HG03460 (cell line): Measurements from ENCODE around the gene G0S2.

ENCODE experiments used
- ATAC-seq: cut with Tn5 transposase; IDR thresholded peaks from one replicate; pipeline ENCODE4 v1.9.1; 2021; ENCODE audit not compliant: unreplicated experiment

Gene G0S2

GRCh38 chr1:209714338-209714737 is 39.1 kb downstream of the G0S2 start:
- no peak for ATAC-seq

DNA sequence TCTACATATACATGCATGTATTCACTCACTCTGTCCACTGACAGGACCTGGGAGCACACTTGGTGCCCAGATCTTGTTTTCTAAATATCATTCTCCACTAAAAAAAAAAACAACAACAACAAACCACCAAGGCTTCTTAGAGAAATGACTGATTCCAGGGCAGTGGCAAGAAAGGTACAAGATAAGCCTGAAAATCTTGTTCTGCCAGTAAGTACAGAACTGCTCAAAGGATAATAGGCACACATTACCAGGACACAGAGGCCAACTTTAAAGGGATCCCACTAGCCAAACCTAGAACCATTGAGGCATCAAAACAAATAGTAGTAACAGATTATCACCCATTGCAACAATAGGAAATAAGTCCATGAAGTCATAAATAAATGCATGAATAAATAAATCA is 40.1 kb downstream of the G0S2 start:
- ATAC-seq, result no peak

DNA sequence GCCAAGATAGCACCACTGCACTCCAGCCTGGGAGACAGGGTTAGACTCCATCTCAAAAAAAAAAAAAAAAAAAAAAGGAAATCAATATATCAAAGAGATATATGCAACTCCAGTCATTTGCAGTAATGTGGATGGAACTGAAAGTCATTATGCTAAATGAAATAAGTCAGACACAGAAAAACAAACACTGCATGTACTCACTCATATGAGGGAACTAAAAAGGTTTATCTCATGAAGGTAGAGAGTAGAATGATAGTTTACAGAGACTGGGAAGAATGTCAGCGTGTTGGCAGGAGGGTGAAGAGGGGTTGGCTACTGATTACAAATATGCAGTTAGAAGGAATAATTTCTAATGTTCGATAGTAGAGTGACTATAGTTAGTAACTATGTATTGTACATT is 42.6 kb downstream of the G0S2 start:
- no peak for ATAC-seq

DNA sequence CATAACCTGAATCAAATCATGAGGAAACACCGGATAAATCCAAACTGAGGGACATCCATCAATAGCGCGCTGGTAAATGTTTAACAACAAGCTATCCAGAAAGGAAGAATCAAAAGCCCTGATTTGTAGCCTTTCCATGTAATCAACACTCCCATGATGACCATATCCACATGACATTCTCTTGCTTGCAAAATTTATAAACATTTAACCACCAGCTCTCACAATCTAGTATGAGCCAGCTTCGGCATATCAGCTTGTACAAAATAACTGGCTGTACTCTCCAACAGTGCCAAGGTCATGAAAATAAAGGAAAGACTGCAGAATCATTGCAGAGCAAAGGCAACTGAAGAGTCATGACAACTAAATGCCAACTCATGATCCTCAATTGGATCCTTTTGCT is 45.1 kb downstream of the G0S2 start:
- ATAC-seq, result no peak

DNA sequence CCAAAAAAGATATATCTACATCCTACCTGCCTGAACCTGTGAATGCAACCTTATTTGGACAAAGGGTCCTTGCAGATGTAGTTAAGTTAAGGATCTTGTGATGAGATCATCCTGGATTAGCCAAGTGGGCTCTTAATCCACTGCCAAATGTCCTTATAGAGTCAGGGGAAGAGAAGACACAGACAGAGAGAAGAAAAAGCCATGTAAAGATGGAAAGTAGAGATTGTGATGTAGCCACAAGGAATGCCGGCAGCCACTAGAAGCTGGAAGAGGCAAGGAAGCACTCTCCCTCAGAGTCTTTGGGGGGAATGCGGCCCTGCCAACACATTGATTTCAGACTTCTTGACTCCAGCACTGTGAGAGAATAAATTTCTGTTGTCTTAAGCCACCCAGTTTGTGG is 45.6 kb downstream of the G0S2 start:
- no peak for ATAC-seq

DNA sequence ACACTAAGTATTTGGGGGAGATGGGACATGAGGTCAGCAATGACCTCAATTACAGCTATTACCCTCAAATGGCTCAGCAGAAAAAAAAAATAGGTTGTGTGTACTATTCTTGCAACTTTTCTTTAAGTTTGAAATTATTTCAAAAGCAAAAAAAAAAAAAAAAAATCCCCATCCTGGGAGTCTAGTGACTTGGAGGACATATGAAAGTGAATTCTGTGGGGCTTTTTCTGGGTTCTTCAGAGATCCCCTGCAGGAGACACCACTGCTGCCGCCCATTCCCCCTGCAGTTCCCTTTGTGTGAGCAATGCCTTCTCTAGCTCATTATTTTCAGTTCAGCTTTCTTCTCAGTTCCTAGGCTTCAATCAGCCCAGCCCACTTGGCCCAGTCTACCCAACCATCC is 46.1 kb downstream of the G0S2 start:
- ATAC-seq, result no peak

- ATAC-seq, result no peak
These were observed 48.1 kb downstream of the G0S2 start for GRCh38 chr1:209723265-209723664.

DNA sequence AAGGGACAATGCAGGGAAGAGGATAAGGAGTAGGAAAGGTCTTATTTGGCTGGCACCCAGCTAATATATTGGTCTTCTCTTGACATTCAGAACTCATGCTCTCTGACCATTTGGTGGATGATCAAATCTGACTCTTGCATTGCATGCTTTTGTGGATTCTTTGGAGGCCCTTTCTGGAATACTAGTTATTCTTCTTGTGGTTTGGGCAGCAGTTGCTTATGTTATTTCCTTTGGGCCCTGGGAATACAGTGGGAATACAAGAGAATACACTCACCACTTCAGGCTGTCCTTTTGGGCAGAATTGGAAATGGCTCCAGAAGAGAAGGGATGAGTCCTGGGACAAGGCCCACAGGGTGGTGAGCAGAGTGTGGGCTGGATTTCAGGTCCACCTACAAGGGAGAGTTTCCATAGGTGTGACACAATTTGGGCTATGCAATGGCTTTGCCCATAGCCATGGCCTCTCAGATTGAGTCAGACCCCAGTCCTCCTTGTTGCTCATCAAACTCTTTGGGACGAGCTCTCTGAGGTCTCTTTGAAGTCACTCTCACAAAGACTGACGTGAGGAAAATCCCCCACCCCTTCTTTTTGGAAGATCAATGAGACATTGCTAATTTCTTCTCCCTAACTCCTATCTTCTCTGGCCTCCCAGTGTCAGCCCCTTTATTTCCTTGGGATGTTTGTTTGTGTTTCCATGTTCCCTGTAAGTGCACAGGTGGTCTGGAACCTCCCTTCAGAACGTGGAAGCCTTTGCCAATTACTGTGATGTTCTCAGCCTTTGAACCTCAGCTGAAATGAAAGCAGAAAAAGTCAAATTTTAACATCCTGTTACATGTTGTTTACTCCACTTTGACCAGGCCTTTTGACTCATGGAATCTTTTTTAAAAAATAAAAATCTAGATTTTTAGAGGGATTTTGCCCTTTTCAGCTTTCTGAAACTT is 48.8 kb downstream of the G0S2 start:
- ATAC-seq, result no peak
